WTC11 (cell line): ENCODE results near the gene SORCS2. TPM values are rescaled to one million over a fixed set of nuclear protein-coding genes. Genes with fewer than 3 reads are reported as not detected.

Source experiments
- ATAC-seq: fragments of 200-7000 bp; cut with Tn5 transposase; 2 replicates; pipeline ENCODE4 v1.10.0; 2021; ENCODE audit warnings: mild to moderate bottlenecking, moderate library complexity
- CTCF ChIA-PET: fragments of 300-600 bp; sonication (Branson Sonifier 250); formaldehyde crosslinking; loops from one replicate; lab custom pipeline; 2021; ENCODE audit warnings: antibody characterized with exemption; lab: Charles Lee
- POLR2A ChIA-PET: fragments of 350-600 bp; sonication (Branson Sonifier 250); formaldehyde crosslinking; loops from one replicate; lab custom pipeline; 2021; ENCODE audit warnings: antibody characterized with exemption; lab: Charles Lee
- DNase-seq: peaks from one replicate; pipeline ENCODE4 v3.0.0; 2021; ENCODE audit warnings: low spot score
- H3K27ac Mint-ChIP-seq: 2 replicates; pipeline ENCODE4 v1.8.0; 2021; ENCODE audit warnings: mixed read lengths
- H3K27me3 Mint-ChIP-seq: 2 replicates; pipeline ENCODE4 v1.8.0; 2021; ENCODE audit warnings: low read depth, mild to moderate bottlenecking, moderate library complexity, mixed read lengths
- H3K36me3 Mint-ChIP-seq: 2 replicates; pipeline ENCODE4 v1.8.0; 2021; ENCODE audit warnings: mixed read lengths
- H3K4me1 Mint-ChIP-seq: 2 replicates; pipeline ENCODE4 v1.8.0; 2022; ENCODE audit warnings: mixed read lengths
- H3K4me3 Mint-ChIP-seq: 2 replicates; pipeline ENCODE4 v1.8.0; 2021; ENCODE audit warnings: mild to moderate bottlenecking, moderate library complexity, mixed read lengths
- H3K9me3 Mint-ChIP-seq: 2 replicates; pipeline ENCODE4 v1.8.0; 2021; ENCODE audit warnings: mixed read lengths
- AFF4 ChIP-seq: sonication (generic); formaldehyde crosslinking; IDR thresholded peaks from 2 replicates; pipeline ENCODE4 v1.8.1; 2023; ENCODE audit warnings: mild to moderate bottlenecking, missing genetic modification reagents, borderline replicate concordance
- CBFB ChIP-seq: sonication (generic); formaldehyde crosslinking; IDR thresholded peaks from 2 replicates; pipeline ENCODE4 v1.8.1; 2022; ENCODE audit warnings: mild to moderate bottlenecking, low read depth, missing genetic modification reagents
- FOXK1 ChIP-seq: sonication (generic); formaldehyde crosslinking; IDR thresholded peaks from 2 replicates; pipeline ENCODE4 v1.8.0; 2022; ENCODE audit warnings: mild to moderate bottlenecking, moderate library complexity, missing genetic modification reagents
- GTF2I ChIP-seq: fragments of 250-450 bp; sonication (Bioruptor Pico); conservative IDR thresholded peaks from 2 replicates; pipeline ENCODE4 v1.4.0; 2021; ENCODE audit warnings: mild to moderate bottlenecking
- JUN ChIP-seq: sonication (generic); formaldehyde crosslinking; IDR thresholded peaks from 2 replicates; pipeline ENCODE4 v1.8.0; 2023; ENCODE audit warnings: mild to moderate bottlenecking, missing genetic modification reagents
- MAX ChIP-seq: sonication (generic); formaldehyde crosslinking; IDR thresholded peaks from 2 replicates; pipeline ENCODE4 v1.8.0; 2022; ENCODE audit warnings: mild to moderate bottlenecking, missing genetic modification reagents
- MYBL2 ChIP-seq: sonication (generic); formaldehyde crosslinking; IDR thresholded peaks from 2 replicates; pipeline ENCODE4 v1.8.1; 2023; ENCODE audit warnings: mild to moderate bottlenecking, moderate library complexity, missing genetic modification reagents
- NR2C2 ChIP-seq: sonication (generic); formaldehyde crosslinking; IDR thresholded peaks from 2 replicates; pipeline ENCODE4 v1.8.0; 2022; ENCODE audit warnings: mild to moderate bottlenecking, missing genetic modification reagents
- NR3C1 ChIP-seq: sonication (generic); formaldehyde crosslinking; conservative IDR thresholded peaks from 2 replicates; pipeline ENCODE4 v1.8.1; 2023; ENCODE audit warnings: low read depth, mild to moderate bottlenecking, missing genetic modification reagents
- OVOL2 ChIP-seq: fragments of 250-450 bp; sonication (Bioruptor Pico); IDR thresholded peaks from 2 replicates; pipeline ENCODE4 v1.9.0; 2021; ENCODE audit warnings: mild to moderate bottlenecking, borderline replicate concordance
- PRDM15 ChIP-seq: sonication (generic); formaldehyde crosslinking; IDR thresholded peaks from 2 replicates; pipeline ENCODE4 v1.8.0; 2022; ENCODE audit warnings: missing genetic modification reagents
- PRRX2 ChIP-seq: fragments of 250-450 bp; sonication (Bioruptor Pico); IDR thresholded peaks from 2 replicates; pipeline ENCODE4 v1.8.0; 2021; ENCODE audit warnings: mild to moderate bottlenecking
- SMAD4 ChIP-seq: sonication (generic); formaldehyde crosslinking; IDR thresholded peaks from 2 replicates; pipeline ENCODE4 v1.8.0; 2022; ENCODE audit warnings: mild to moderate bottlenecking, missing genetic modification reagents
- SOX15 ChIP-seq: fragments of 250-450 bp; sonication (Bioruptor Pico); IDR thresholded peaks from 2 replicates; pipeline ENCODE4 v1.9.0; 2021; ENCODE audit warnings: mild to moderate bottlenecking
- TEAD1 ChIP-seq: sonication (generic); formaldehyde crosslinking; IDR thresholded peaks from 2 replicates; pipeline ENCODE4 v1.8.0; 2022; ENCODE audit warnings: mild to moderate bottlenecking, missing genetic modification reagents
- ZBTB21 ChIP-seq: sonication (generic); formaldehyde crosslinking; IDR thresholded peaks from 2 replicates; pipeline ENCODE4 v1.8.1; 2023; ENCODE audit warnings: mild to moderate bottlenecking, missing genetic modification reagents, borderline replicate concordance
- ZNF138 ChIP-seq: sonication (generic); formaldehyde crosslinking; conservative IDR thresholded peaks from 2 replicates; pipeline ENCODE4 v1.8.1; 2022; ENCODE audit warnings: mild to moderate bottlenecking, moderate library complexity, missing genetic modification reagents
- ZNF232 ChIP-seq: sonication (generic); formaldehyde crosslinking; IDR thresholded peaks from 2 replicates; pipeline ENCODE4 v1.8.0; 2022; ENCODE audit warnings: mild to moderate bottlenecking, missing genetic modification reagents
- ZNF263 ChIP-seq: sonication (generic); formaldehyde crosslinking; IDR thresholded peaks from 2 replicates; pipeline ENCODE4 v1.8.1; 2022; ENCODE audit warnings: low read depth, mild to moderate bottlenecking, moderate library complexity, missing genetic modification reagents
- ZNF512 ChIP-seq: sonication (generic); formaldehyde crosslinking; IDR thresholded peaks from 2 replicates; pipeline ENCODE4 v1.8.1; 2022; ENCODE audit warnings: missing genetic modification reagents, borderline replicate concordance
- total RNA-seq: library from RNA; stranded (reverse); gene quantifications from 3 replicates; pipeline ENCODE4 v1.2.3, GENCODE V29; 2021

Gene SORCS2
- total RNA-seq, 1 experiment from 2014 or later = 6.6 TPM

GRCh38 chr4:7721984-7722551 lies 529.7 kb downstream of the SORCS2 start:
- H3K4me3 Mint-ChIP-seq = no peak overlapping the region
- no peak overlapping the region for H3K27ac Mint-ChIP-seq
- H3K36me3 Mint-ChIP-seq = no peaks in the 10 kb centered on the region; the same call in 1 of the 2 replicates
- H3K4me1 Mint-ChIP-seq = peaks cover 3% of the 10 kb centered on the region
- ChIA-PET POLR2A (no interaction called here), CTCF (interaction anchor here (1.6 kb wide), 1 partner anchor 40 kb away, joined by 4 read pairs; no protein-coding TSS in a partner anchor)
- ATAC-seq (peak; percentile 21; the same call in 1 of the 2 replicates), DNase-seq (no peak)
- peaks cover 8% of the 10 kb centered on the region for H3K27me3 Mint-ChIP-seq
- TF ChIP-seq GTF2I (CRISPR knock-in tag) (0 out of 2 replicates have a peak, but pooled peaks have one; percentile 36), PRRX2 (CRISPR knock-in tag) (no peak)
- TF ChIP-seq, all 79 proteins: peak for 1
- peaks cover 12% of the 10 kb centered on the region for H3K9me3 Mint-ChIP-seq

GRCh38 chr4:7722766-7723387 lies 530.5 kb downstream of the SORCS2 start:
- Mint-ChIP-seq H3K4me3 (no peak overlapping the region), H3K9me3 (peaks cover 12% of the 10 kb centered on the region), H3K27ac (no peak overlapping the region), H3K4me1 (peaks cover 3% of the 10 kb centered on the region), H3K36me3 (no peaks in the 10 kb centered on the region; the same call in 1 of the 2 replicates), H3K27me3 (peaks cover 8% of the 10 kb centered on the region)
- ATAC-seq (no peak), DNase-seq (no peak)
- POLR2A ChIA-PET = no interaction called here
- CTCF ChIA-PET = interaction anchor here (1.6 kb wide), 1 partner anchor 39 kb away, joined by 4 read pairs; no protein-coding TSS in a partner anchor
- TF ChIP-seq PRDM15 (CRISPR knock-in tag) (no peak), FOXK1 (CRISPR knock-in tag) (no peak), NR2C2 (CRISPR knock-in tag) (no peak), ZNF138 (CRISPR knock-in tag) (no peak), ZNF232 (no peak), CBFB (CRISPR knock-in tag) (no peak), ZNF512 (CRISPR knock-in tag) (no peak), MYBL2 (no peak), JUN (CRISPR knock-in tag) (no peak), SOX15 (CRISPR knock-in tag) (no peak), NR3C1 (CRISPR knock-in tag) (no peak), AFF4 (CRISPR knock-in tag) (no peak), OVOL2 (no peak), SMAD4 (CRISPR knock-in tag) (no peak), ZNF263 (no peak), GTF2I (CRISPR knock-in tag) (no peak), ZBTB21 (CRISPR knock-in tag) (no peak), MAX (CRISPR knock-in tag) (no peak), TEAD1 (no peak)
